AML-193 (cell line): Measurements from ENCODE around the gene POLE4.
A peak's percentile ranks its signal among the peaks of the same experiment; 100 is the strongest.

Source experiments
- DNase-seq, 2 experiments: peaks; one replicate each; lab custom pipeline; 2025; lab: John Stamatoyannopoulos, UW

The POLE4 gene, protein sequence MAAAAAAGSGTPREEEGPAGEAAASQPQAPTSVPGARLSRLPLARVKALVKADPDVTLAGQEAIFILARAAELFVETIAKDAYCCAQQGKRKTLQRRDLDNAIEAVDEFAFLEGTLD

DNA sequence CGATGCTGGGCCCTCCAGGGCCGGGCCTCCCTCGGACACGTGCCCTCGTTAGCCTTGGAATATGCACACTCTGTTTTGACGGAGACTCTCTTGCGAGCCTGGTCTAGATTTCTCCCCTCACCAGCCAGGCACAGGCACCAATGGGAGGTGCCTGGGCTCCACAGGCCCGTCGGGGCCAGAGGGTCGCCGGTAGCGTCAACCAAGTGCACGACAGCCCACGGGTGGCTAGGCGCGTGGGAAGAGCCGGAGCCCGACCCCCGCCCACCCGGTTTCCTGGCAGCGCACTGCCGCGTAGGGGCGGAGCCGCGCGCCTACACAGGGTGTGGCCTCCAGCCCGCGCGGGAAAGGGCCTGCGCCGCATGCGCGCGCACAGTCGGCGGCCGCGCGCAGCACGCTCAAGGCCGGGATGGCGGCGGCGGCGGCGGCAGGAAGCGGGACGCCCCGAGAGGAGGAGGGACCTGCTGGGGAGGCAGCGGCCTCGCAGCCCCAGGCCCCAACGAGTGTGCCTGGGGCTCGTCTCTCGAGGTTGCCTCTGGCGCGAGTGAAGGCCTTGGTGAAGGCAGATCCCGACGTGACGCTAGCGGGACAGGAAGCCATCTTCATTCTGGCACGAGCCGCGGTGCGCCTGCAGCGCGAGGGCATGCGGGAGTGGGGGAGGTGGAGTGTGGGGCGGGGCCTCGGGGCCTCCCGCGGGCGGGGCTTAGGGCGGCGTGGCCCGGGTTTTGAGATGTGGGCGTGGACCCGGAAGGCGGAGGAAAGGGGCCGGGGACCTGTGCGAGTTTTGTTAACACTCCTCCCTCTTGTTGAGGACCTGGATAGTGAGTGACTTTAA is at the start of gene POLE4:
Gene POLE4, plus strand, starts transcription at position 370 of the 832 bp plus-strand sequence. Its CDS starts 37 bp downstream, at position 407.
- peak; percentile 75 to 81 for DNase-seq

DNA sequence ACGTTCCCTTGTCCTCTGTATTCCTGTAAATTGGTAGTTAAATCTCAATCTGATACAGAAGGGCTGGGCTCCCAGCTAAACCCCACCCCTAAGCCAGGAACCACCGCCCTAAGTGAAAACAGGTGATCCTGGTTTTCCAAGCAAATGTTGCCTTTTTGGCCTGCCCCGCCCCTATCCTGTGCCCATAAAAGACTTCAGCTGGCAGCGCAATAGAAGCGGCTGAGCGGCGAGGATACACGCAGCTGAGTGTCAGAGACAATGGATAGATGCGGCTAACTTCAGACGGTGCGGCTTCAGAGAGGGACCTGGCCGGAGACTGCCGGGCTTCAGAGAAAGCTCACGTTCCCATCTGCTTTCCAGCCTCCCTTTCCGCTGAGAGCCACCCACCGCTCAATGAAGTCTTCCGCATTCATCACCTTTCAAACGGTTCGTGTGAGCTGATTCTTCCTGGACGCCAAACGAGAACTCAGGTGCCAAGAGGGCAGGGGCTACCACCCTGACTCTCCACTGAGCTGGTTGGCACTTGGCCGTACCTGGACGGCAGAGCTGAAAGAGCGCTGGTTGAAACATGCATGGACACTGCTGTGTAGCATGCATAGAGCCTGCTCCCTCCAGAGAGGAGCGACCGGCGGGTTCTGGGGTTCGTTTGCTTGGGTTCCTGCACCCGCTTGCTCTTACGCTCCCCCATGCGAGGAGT is 49.5 kb upstream of the POLE4 start:
- no peak for DNase-seq

DNA sequence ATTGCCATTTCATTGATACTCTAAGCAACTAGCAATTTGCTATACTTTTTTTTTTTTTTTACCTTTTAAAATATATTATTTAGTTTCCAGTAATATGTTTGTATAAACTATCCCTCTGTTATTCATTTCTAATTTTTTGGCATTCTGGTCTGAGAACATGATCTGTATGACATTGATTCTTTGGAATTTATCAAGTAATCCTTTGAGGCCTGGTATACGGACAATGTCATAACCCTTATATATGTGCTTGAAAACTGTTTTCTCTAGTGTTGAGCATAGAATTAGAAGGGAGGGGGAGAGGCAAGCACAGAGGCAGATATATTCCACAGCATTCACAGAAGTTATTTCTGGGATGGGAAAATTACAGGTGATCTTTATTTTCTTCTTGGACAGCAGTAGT is 48.2 kb upstream of the POLE4 start:
- DNase-seq, result no peak

DNA sequence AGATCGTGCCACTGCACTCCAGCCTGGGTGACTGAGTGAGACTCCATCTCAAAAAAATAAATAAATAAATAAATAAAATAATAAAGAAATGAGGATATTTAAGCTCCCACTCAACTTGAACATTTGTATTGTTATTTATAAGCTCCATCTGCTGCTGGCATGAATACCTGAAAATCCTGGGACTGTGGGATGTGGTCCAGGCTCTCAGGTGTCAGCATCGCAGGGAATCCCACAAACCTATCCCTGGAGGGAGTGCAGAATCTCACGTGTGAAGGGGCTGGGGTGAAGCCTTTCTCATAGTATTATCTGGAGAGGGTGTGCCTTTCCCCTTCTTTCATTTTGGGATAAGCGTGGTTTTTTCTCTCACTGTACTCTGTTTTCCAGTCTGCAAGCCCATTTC is 47.4 kb upstream of the POLE4 start:
- no peak for DNase-seq

DNA sequence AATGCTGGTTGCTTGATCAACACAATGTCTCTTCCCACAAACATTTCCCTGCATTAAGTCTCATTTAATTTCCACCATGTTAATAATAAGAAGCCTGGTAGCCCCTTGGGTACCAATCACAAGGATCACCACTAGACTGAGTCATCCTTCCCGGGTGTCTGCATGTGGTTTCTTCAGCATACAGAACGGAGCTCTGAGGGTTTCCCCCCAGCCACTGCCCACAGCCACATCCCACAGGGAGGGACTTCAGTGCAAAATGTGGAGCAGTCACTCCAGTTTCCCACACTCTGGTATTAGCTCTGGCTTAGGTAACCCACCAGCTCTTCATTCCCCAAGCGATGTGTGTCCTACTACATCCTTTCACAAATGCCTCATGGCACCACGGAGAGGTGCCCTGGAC is 42.7 kb upstream of the POLE4 start:
- no peak for DNase-seq

DNA sequence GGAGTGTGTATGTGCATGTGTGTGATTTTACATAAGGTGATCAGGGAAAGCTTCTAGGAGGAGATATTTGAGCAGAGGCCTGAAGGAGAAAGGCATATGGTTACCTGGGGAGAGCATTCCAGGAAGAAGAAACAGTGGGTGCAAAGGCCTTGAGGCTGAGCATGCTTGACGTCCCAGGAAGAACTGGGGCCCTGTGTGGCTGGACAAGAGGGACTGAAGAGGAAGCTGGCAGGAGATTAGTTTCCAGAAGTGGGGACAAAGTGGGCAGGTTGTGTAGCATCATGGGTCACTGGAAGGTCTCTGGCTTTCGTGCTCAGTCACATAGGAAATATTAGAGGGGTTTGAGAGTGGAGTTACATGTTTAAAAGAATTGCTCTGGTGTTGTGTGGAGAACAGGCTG is 42.0 kb upstream of the POLE4 start:
- no peak for DNase-seq

DNA sequence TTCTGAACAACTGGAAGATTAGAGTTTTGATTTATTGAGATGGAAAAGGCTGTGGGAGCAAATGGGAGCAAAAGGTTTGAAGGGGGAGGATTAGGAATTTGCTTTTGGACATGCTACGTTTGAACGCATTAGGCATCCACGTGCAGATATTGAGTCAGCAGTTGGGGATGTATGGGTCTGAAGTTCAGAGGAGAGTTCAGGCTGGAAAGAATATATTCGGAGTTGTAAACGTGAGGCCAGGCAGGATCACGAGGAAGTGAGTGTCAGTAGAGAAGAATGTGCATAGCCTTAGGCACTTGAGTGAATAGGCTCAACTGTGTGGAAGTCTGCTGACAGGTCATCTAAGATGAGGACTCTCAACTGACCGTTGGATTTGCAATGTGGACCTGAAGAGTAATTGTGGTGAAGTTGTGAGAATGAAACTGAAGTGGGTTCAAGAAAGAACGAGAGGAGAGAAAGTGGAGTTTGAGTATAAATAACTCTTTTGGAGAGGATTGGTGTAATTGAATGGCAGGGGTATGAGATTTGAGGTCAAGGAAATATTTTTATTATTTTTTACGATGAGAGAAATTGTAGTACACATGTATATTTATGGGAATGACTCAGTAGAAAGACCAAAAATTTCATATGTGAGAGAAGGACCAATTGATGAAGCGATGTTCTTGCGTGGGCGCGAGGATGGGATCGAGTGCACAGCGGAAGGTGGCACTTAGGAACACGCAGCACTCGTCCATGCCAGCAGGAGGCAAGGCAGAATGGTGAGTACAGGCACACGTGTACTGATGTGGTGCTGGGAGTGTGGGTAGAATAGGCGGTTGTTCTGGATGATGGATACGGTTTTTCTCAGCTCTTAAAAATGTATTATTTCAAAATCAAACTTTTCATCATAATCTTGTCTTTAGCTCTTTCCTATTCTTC is 40.5 kb upstream of the POLE4 start:
- no peak for DNase-seq

DNA sequence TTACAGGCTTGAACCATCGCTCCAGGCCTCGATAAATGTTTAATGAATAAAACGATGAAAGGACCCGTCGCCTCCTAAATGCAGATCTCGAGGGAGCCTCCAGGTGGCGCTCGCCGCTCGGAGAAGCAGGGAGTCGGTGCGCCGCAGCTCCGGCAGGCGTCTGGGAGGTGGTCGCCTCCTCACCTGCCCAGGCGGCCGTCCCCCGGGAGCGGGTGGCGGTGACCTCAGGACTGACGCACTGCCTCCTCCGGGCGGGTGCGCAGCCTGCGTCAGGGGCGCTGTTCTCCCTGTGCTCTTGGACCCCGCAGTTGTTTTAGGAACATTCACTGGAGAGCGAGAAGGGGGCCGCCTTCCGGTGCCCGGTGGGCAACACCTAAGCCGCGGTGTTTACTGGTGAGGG is 38.6 kb upstream of the POLE4 start:
- DNase-seq, result no peak

DNA sequence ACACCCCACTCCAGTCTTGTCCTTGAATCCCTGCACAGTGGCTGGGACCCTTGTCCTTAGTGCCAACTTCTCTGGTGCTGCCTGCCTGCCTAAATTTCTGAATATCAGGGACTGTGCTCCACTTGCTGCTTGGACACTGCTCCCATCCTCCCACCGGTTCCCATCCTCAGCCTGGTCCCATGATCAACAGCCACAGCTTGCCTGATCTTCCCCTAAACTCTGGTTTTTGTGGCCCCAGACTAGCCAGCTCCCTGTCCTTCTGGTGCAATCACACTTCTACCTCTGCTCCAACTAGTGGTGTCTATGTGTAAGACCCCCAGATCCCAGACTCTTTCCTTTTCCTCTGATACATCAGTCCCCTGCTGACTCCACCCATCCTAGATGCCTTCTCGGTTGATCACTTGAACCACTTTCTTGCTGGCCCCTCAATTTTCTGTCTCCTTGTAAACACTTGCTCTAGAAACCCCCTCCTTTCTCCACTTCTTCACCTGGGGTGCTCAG is 37.2 kb upstream of the POLE4 start:
- DNase-seq, result no peak

DNA sequence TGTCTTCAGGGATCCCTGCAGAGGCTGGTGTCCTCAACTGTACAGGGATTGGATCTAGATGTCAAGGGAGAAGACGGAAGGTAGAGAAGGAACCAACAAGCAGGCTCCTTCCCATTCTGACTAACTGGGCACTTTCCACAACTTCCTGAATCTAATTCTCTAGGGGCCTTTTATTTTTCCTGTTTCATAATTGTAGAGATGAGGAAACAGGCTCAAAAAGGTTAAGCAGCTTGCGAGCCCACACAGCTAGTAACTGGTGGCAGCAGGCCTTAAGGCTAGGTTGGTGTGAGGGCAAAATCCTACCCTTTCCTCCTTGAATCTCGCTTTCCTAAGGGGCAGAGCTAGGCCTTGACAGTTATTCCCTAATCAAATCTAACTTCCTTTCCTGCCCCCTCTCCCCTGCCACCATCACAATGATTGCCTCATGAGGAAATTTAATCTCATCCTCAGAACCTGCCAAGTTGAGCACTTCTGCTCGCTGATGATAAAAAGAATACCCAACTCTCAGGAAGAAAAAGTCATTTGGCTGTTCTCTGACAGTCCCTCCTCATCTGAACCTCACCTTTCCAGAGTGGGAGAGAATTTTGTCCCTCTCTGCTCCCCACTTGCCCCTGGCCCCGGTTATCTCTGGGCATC is 35.7 kb upstream of the POLE4 start:
- peak; percentile 92 to 94 for DNase-seq

DNA sequence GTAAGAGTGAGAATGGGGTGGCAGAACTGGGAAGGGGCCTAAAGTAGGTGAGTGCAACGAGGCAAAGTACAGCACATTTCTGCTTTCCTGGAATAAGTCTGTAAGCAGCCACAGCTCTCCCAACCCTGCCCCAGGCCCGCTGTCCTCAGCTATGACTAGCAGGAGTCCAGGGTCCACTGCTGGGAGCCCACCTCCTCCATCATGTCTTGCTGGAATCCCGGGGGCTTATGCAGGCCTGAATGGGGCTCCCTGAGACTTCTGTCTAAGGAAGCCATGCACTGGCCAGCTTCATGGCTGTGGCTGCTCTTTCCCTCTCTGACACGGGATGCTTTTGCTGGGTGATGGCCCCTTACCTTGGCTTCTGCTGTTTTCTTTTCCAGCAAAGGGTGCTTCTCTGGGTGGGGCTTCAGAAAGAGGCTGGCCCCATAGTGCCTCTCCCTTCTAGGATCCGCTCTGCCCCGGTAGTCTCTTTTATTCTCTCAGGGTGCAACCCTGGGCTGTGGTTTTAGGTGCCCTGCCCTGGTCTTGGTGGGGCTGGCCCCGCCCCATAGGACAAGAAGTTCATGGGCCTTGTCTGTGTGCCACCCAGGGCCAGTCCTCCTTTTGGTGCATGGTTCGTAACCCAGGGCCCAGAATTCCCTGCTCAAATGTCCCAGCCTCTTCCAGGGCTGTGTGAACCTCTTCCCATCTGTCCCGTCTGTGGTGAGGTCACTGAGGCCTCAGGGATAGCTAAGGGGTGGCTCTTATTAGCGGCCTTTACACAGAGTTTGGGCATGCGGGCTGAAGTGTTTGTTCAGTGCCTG is 33.8 kb upstream of the POLE4 start:
- no peak for DNase-seq

DNA sequence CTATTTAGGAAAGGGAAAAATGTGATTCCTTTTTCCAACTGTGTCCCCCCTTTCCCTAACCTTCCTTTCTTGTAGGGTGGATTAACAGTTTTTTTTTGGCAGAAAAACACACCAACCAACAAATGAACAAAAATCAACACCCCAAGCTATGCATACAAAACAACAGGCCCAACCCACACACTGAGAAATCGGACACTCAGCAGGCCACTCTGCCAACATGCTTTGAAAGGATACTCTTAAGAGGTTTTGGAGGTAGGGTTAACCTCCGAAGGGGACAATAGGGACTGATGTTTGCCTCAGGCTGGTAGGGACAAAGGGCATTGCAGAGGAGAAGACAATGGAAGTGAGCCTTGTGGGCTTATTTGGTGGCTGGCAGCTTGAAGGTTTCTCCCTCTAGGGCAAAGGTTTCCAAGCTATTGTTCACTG is 33.1 kb upstream of the POLE4 start:
- no peak for DNase-seq

DNA sequence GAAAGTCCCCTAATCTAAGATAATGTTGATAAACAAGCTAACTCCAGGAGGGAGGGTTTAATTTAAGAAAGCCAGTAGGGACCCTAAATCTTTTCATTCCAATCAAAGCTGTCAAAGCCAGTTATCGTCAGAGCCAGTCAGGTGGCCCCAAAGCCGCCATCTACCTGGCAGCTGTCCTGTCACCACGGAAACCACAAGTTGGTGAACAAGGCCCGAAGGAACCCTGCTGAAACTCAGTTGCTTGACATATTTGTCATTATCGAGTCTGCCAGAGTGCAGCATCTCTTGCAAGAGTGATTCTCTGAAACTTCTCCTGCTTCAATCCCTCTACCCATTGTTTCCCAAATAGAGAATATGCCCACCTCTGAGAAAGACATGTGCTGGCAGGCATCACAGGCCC is 30.8 kb upstream of the POLE4 start:
- DNase-seq, result no peak

DNA sequence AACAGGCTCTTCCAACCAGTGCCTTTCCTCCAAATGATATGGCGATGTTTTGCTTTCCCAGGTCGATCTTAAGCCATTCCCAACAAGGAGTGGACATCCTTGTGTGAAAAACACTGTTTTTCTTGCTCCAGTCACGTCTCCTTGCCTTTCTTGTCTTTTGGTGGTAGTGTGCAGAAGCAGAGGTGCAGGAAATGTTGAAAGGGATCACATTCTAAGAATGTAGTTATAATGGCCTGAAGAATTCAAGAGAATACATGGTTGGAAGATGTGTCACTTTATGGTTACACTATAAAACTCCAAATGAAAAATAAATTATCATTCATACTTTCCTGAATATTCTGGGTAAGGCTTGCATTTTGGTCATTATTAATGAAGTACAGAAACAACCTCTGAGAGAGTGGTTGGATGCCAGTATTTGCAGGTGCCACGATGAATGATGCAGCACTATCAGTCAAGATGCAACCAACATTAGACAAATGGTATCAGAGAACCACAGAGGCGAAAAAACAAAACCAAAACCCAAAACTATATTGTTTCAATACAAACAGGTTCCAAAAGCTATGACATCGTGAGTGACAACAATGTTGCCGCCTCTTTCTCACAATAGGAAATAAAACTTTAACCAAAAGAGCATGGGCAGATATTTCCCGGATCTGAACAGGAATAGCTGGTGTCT is 27.5 kb upstream of the POLE4 start:
- no peak for DNase-seq

DNA sequence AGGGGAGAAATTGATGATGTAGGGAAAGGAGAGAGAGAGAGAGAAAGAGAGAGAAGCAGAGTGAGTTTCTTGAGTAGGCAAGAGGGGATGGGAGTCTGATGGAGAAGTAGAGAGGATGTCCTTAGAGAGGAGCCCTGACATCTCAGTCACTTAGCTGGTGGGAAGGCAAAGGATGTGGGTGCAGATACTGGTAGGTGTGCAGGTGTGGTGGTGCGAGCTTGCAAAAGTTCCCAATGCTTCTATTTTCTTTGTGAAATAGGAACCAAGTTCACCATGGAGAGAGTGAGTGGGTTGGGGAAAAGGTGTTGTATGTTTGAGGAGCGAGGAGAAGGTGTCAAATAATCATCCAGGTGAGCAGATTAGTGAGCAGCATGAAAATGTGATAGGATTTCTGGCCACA is 26.5 kb upstream of the POLE4 start:
- DNase-seq, result no peak

DNA sequence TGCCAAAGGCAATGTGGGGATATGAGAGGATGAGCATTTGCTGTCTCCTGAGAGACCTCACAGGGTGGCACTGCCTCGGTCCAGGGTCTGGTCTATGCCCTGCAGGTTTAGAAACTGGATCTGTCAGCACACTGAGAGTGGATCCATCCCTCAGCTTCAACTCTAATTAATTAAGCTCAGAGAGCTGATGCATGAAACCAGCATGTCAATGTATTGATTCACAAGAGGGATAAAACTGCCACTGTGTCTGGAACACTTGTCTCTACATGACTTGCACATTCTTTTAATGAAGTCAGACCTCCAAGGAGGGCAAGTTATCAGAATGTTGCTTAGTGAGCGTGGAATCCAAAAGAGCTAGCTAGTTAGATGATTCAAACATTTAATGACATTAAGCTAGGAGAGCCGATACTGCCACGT is 22.5 kb upstream of the POLE4 start:
- DNase-seq, result no peak

DNA sequence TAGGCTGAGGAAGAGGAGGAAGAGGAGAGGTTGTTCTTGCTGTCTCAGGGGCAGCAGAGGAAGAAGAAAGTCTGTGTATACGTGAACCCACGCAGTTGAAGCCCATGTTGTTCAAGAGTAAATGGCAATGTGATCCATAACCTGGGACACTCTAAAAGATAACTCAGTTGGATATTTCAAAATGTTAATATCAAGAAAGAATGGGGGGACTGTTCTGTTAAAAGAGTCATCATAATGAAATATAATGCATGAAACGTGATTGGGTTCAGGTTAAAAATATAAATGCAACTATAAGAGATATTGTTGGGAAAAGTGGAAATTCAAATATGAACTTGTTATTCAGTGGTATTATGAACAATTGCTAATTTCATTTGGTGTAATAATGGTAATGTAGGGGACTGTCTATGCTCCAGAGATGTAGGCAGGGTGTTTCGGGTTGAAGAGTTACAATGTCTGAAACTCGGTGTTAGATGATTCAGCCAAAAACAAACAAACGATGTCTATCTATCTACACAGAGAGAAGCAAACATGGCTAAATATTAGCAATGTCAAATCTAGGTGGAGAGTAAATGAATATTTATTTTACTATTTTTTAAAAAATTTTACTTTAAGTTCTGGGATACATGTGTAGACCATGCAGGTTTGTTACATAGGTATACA is 21.1 kb upstream of the POLE4 start:
- DNase-seq, result no peak

DNA sequence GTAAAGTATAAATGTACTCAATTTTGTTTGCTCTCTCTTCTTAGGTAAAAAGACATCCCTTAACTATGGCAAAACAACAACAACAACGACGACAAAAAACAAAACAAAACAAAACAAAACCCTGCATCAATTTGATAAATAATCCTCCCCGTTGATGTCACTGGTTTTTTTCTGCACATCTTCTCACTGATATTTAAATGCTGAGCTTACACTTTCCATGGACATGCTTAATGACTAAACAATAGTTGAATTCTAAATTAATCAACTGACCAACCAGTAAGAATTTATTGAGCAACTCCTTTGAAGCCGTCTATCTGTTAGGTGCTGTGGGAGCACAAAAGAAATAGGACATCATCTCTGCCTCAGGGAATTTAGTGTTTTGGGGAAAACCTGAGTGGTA is 20.2 kb upstream of the POLE4 start:
- DNase-seq, result no peak
